WTC11 (cell line): ENCODE data around the gene FOXS1.

ENCODE experiments used
- GABPB1 ChIP-seq: sonication (generic); formaldehyde crosslinking; IDR thresholded peaks from 2 replicates; pipeline ENCODE4 v1.8.1; 2023; ENCODE audit warnings: mild to moderate bottlenecking, missing genetic modification reagents
- NFE2L1 ChIP-seq: sonication (generic); formaldehyde crosslinking; IDR thresholded peaks from 2 replicates; pipeline ENCODE4 v1.8.1; 2023; ENCODE audit warnings: missing genetic modification reagents
- NFYB ChIP-seq: sonication (generic); formaldehyde crosslinking; conservative IDR thresholded peaks from 2 replicates; pipeline ENCODE4 v1.8.0; 2022; ENCODE audit warnings: low read depth, missing genetic modification reagents
- TEAD4 ChIP-seq: sonication (generic); formaldehyde crosslinking; IDR thresholded peaks from 2 replicates; pipeline ENCODE4 v1.8.0; 2022; ENCODE audit warnings: mild to moderate bottlenecking, missing genetic modification reagents
- TF ChIP-seq, protein P1 (sequence below): fragments of 200-600 bp; IDR thresholded peaks from 2 replicates; pipeline ENCODE4 v1.8.0; 2022; ENCODE audit warnings: antibody characterized with exemption
- TF ChIP-seq, protein P2 (sequence below): sonication (generic); formaldehyde crosslinking; IDR thresholded peaks from 2 replicates; pipeline ENCODE4 v1.8.0; 2022; ENCODE audit warnings: mild to moderate bottlenecking, missing genetic modification reagents
- TF ChIP-seq, protein P3 (sequence below): sonication (generic); formaldehyde crosslinking; IDR thresholded peaks from 2 replicates; pipeline ENCODE4 v1.8.1; 2023; ENCODE audit warnings: mild to moderate bottlenecking, missing genetic modification reagents, moderate library complexity
- TF ChIP-seq, protein P4 (sequence below): sonication (generic); formaldehyde crosslinking; IDR thresholded peaks from 2 replicates; pipeline ENCODE4 v1.8.1; 2023; ENCODE audit warnings: mild to moderate bottlenecking, missing genetic modification reagents, borderline replicate concordance

DNA sequence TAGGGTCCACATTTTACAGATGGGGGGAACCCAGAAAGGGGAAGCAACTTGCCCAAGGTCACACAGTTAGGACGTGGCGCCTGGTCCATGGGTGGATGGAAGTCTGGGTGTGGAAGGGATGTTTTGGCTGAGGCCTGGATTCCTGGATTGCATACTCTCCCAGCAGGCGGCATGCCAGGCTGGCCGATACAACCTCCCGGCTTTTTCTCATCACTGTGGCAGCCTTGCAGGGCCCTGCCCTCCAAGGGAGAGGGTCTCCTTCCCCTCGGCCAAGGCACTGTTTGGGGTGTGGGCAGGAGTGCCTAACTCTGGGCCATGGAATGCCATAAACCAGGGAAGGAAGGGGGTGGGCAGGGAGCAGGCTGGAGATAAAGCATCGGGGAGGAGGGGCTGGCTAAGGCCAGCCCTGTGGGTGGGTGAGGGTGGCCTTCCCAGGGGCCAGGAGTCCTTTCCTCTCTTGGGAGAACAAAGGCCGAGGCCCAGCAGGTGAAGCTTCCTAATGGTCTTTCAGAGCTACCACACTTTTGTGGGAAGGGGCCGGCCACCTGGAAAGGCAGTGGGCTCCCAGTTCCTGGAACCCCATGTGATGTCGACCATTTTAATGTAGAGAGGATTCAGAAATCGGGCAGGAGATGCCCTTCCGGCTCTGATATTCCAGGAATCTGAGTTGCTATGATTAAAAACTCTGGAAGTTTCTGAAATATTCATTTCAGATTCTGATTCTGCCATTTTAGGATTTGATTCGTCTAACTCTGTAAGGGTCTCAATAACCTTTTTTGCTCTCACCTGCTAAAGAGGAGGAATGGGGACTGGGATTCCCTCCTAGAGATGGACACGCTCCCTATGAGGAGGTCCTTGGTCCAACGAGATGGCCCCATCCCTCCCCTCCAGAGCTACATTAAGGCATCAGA, 4.2 kb downstream of the FOXS1 start:
- TF ChIP-seq, protein P1, sequence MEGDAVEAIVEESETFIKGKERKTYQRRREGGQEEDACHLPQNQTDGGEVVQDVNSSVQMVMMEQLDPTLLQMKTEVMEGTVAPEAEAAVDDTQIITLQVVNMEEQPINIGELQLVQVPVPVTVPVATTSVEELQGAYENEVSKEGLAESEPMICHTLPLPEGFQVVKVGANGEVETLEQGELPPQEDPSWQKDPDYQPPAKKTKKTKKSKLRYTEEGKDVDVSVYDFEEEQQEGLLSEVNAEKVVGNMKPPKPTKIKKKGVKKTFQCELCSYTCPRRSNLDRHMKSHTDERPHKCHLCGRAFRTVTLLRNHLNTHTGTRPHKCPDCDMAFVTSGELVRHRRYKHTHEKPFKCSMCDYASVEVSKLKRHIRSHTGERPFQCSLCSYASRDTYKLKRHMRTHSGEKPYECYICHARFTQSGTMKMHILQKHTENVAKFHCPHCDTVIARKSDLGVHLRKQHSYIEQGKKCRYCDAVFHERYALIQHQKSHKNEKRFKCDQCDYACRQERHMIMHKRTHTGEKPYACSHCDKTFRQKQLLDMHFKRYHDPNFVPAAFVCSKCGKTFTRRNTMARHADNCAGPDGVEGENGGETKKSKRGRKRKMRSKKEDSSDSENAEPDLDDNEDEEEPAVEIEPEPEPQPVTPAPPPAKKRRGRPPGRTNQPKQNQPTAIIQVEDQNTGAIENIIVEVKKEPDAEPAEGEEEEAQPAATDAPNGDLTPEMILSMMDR = no peak
- TF ChIP-seq, protein P2, sequence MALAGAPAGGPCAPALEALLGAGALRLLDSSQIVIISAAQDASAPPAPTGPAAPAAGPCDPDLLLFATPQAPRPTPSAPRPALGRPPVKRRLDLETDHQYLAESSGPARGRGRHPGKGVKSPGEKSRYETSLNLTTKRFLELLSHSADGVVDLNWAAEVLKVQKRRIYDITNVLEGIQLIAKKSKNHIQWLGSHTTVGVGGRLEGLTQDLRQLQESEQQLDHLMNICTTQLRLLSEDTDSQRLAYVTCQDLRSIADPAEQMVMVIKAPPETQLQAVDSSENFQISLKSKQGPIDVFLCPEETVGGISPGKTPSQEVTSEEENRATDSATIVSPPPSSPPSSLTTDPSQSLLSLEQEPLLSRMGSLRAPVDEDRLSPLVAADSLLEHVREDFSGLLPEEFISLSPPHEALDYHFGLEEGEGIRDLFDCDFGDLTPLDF (CRISPR knock-in tag) = no peak
- TF ChIP-seq, protein P3, sequence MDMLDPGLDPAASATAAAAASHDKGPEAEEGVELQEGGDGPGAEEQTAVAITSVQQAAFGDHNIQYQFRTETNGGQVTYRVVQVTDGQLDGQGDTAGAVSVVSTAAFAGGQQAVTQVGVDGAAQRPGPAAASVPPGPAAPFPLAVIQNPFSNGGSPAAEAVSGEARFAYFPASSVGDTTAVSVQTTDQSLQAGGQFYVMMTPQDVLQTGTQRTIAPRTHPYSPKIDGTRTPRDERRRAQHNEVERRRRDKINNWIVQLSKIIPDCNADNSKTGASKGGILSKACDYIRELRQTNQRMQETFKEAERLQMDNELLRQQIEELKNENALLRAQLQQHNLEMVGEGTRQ (CRISPR knock-in tag) = no peak
- no peak for TF ChIP-seq NFE2L1
- no peak for TF ChIP-seq GABPB1 (CRISPR knock-in tag)
- TF ChIP-seq NFYB (CRISPR knock-in tag) = no peak
- no peak for TF ChIP-seq TEAD4
- TF ChIP-seq, protein P4, sequence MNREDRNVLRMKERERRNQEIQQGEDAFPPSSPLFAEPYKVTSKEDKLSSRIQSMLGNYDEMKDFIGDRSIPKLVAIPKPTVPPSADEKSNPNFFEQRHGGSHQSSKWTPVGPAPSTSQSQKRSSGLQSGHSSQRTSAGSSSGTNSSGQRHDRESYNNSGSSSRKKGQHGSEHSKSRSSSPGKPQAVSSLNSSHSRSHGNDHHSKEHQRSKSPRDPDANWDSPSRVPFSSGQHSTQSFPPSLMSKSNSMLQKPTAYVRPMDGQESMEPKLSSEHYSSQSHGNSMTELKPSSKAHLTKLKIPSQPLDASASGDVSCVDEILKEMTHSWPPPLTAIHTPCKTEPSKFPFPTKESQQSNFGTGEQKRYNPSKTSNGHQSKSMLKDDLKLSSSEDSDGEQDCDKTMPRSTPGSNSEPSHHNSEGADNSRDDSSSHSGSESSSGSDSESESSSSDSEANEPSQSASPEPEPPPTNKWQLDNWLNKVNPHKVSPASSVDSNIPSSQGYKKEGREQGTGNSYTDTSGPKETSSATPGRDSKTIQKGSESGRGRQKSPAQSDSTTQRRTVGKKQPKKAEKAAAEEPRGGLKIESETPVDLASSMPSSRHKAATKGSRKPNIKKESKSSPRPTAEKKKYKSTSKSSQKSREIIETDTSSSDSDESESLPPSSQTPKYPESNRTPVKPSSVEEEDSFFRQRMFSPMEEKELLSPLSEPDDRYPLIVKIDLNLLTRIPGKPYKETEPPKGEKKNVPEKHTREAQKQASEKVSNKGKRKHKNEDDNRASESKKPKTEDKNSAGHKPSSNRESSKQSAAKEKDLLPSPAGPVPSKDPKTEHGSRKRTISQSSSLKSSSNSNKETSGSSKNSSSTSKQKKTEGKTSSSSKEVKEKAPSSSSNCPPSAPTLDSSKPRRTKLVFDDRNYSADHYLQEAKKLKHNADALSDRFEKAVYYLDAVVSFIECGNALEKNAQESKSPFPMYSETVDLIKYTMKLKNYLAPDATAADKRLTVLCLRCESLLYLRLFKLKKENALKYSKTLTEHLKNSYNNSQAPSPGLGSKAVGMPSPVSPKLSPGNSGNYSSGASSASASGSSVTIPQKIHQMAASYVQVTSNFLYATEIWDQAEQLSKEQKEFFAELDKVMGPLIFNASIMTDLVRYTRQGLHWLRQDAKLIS (CRISPR knock-in tag) = no peak
